HuH-7 (cell line): ENCODE results near the gene PHRF1.

Experiments used
- DNase-seq: peaks from one replicate; pipeline ENCODE4 v3.0.0; 2011; ENCODE audit warnings: low spot score

Gene PHRF1

DNA sequence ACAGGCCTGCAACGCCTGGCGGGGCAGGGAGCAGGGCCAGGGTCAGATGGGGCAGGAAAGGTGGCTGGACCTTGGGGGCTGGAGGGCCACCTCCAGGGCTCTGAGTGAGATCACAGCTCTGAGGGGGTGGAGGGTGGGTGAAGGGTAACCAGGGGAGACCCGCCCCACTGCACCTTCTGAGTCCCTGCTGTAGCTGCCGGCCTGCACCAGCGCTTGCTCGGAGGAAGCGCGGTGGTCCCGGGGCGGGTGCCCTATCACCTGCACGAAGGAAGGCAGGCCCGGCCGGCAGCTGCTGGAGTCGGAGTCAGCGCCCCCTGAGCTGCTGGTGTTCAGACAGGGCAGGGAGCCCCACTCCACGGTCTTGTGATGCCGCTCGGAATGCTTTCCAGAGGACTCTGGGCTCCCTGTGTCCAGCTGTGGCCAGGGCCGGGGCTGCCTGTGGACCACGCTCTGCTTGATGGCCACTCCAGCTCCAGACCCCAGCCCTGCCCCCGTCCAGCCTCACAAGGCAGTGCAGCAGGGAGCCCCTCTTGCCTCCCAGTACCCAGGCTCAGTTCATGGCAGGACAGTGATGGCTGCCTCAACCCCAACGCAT, 19.5 kb upstream of the PHRF1 start:
- DNase-seq: no peak

DNA sequence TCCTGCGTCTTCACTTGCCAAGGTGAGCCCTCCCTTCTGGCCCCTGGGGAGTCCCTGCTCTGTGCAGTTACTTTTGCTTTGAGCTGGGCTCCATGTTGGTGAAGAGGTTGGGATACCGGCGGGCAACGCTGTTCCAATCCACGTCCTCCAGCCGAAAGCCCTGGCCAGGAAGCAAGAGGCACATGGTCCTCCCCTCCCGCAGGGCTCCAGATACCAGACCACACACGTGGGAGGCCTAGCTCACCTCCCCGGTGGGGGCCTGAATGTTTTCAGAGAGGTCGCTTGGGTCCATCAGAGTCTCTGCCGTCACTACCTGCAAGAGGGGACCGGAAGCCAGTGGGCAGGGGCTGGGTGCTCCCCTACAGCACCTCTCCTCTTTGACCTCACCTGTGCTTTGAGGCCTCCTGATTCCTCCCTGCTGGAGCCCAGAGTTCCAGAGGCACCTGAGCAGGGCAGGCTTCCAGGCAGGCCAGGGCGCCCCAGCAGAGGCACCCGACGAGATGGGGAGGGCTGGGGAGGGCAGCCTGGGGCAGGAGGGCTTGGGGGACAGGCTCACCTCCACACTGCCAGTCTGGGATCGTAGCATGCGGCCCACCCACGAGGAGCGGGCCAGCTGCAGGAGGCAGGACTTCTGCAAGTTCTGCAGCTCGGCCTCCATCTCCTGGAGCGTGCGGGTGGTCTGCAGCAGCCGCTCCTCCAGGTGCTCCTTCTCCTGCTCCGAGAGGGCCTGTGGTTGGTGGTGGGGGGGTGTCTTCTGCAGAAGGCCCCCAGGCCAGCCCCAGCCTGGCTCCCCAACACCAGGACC, 18.7 kb upstream of the PHRF1 start:
- no peak for DNase-seq

DNA sequence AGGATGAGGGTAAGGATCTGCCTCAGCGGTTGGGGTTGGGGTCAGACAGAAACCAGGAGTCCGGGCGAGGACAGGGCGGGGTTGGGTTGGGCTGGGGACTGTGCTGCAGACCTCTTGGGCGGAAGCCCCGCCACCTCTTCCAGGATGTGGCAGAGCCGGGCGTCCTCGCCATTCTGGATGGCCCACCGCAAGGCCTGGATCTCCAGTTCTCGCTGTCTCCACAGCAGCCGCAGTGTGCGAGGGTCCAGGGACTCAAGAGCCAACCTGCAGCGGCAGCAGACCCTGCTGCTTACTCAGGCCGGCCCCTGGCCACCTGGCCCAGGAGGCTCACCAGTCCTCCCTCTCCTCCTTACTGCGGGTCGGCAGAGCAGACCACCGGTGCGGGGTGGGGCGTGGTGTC, 17.8 kb upstream of the PHRF1 start:
- no peak for DNase-seq

DNA sequence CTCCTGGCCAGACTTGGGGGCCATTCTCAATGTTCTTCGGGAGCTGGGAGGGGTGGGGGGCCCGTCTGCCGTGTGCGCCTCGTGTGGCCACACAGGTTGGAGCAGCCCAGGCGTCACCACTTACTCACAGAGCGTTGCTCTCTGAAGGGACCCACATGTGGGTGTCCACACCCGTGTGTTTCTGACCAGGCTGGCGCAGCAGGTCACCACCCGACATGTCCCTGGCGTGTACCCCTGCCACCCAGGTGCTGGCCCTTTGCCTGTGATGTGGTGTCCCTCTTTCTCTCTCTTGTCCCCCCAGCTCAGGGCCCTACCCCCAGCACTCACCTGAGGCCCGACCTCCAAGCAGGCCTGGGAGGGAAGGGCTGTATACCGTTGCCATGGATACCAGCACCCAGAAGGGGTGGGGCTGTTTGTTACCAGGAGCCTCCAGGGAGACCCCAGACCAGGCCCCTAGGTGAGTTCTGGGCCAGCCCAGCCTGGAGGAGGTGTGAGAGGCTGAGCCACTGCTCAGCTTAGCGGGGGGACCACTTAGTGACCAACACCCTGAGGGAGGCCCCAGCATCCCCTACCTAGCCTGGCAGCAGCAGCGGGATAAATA, 17.1 kb upstream of the PHRF1 start:
- DNase-seq: no peak

DNA sequence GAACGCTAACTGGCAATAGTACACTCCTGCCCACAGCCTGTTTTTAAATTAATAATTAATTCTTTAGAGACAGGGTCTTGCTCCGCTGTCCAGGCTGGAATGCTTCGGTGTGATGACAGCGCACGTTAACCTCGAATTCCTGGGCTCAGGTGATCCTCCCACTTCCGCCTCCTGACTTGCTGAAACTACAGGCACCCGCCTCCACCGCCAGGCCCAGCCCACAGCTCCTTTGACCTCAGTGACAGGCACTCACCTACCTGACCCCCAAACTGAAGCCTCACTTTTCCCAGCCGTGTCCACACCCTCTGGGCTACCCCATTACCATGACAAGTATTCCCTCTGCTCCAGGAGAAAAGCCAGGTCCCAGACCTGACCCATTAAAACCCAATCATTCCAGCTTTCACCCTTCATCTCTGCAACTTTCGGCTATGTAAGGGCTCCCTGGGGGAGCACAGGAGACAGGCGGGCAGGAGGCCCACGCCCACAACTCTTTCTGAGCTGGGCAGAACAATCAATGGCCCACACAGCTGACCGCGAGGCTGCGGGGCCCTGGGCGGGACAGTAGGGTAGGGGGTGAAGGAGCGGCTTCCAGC, 16.5 kb upstream of the PHRF1 start:
- DNase-seq: no peak

DNA sequence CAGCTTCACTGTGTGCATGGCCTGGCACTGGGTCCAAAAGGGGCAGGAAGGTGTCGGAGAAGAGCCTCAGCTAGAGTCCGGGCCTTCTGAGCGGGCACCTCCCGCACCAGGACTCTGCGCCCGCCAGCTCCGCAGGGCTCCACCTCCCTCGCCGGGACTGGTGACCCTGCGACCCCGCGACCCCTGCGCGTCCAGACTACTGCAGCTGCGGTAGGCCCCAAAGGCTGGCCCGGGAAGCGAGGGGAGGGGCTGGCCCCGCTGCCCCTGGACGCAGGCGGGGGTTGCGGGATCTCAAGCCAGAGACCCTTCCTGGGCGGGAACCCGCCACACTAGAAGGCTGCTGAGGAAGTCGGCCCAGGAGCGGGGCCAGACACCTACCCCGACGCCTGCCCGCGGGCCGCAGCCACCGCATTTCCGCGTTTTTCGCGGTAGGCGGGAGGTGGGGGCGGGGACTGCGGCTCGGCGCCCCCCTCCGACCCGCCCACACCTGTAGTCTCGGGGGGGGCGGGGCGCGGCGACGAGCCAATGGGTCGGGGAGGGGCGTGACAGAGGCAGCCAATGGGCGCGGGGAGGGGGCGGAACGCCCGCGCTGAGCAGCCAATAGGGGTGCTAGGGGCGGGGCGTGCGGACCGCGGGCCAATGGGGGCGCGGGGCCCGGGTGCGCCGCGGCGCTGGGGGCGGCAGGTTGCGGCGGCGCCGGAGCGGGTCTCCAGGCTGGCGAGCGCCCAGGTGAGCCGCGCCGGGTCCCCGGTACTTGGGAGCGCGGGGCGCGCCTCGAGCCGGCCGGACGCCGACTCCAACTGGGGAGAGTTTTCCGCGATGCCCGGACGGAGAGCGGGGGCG, 15.7 kb upstream of the PHRF1 start, which contains the start of the genes LMNTD2 and RASSF7:
Gene LMNTD2, minus strand, starts transcription at position 434 of the 843 bp plus-strand sequence. Its CDS starts 22 bp downstream, at position 412.
Gene RASSF7, plus strand, starts transcription at position 666 of the 843 bp plus-strand sequence. CDS start 799 bp downstream, outside the sequence.
- peak; percentile 97 for DNase-seq

DNA sequence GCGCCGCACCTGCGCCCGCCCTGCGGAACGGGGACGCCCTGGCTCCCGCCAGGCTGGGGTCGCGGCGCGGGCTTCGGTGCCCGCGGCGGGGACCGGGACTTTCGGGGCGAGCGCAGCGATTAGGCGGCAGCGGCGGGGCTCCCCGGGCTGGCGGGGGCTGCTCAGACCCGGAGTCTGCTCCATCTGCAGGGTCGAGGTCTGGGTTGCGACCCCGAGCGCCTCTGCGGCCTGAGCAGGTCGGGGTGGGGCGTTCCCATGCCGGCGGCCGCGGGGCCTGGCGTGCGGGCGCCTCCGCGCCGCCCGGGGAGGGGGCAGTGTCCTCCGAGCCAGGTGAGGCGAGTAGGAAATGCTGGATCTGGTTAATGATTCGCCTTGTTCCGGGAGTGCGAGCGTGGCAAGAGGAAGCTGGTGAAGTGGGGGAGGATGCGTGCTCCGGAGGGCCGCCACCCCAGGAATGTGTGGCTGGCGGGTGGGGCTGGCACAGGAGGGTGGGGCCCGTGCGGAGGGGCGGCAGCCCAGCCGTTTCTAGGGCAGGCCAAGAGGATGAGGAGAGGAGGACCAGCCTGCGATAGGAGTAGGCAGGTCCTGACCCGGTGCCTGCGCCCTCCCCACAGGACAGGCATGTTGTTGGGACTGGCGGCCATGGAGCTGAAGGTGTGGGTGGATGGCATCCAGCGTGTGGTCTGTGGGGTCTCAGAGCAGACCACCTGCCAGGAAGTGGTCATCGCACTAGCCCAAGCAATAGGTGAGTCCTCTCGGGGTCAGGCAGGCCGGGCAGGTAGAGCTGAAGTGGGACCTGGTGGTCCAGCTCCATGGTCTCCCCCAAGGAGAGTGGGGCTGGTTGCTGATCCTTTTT, 14.9 kb upstream of the PHRF1 start:
- DNase-seq: peak; percentile 74

DNA sequence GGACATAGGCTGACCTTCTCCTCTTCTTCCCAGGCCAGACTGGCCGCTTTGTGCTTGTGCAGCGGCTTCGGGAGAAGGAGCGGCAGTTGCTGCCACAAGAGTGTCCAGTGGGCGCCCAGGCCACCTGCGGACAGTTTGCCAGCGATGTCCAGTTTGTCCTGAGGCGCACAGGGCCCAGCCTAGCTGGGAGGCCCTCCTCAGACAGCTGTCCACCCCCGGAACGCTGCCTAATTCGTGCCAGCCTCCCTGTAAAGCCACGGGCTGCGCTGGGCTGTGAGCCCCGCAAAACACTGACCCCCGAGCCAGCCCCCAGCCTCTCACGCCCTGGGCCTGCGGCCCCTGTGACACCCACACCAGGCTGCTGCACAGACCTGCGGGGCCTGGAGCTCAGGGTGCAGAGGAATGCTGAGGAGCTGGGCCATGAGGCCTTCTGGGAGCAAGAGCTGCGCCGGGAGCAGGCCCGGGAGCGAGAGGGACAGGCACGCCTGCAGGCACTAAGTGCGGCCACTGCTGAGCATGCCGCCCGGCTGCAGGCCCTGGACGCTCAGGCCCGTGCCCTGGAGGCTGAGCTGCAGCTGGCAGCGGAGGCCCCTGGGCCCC, 14.1 kb upstream of the PHRF1 start:
- no peak for DNase-seq

DNA sequence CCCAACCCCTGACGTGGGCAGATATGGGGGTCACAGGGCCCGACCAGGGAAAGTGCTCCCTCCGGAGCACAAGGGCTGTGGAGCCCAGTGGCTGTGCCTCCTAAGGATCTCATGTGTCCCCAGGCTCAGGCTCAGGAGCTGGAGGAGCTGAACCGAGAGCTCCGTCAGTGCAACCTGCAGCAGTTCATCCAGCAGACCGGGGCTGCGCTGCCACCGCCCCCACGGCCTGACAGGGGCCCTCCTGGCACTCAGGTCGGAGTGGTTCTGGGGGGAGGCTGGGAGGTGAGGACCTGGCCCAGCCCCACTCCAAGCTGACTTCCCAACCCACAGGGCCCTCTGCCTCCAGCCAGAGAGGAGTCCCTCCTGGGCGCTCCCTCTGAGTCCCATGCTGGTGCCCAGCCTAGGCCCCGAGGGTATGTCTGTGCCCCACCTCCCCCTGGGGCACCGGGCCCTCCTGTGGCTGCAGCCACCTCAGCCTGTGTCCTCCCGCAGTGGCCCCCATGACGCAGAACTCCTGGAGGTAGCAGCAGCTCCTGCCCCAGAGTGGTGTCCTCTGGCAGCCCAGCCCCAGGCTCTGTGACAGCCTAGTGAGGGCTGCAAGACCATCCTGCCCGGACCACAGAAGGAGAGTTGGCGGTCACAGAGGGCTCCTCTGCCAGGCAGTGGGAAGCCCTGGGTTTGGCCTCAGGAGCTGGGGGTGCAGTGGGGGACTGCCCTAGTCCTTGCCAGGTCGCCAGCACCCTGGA, 13.0 kb upstream of the PHRF1 start:
- no peak for DNase-seq

DNA sequence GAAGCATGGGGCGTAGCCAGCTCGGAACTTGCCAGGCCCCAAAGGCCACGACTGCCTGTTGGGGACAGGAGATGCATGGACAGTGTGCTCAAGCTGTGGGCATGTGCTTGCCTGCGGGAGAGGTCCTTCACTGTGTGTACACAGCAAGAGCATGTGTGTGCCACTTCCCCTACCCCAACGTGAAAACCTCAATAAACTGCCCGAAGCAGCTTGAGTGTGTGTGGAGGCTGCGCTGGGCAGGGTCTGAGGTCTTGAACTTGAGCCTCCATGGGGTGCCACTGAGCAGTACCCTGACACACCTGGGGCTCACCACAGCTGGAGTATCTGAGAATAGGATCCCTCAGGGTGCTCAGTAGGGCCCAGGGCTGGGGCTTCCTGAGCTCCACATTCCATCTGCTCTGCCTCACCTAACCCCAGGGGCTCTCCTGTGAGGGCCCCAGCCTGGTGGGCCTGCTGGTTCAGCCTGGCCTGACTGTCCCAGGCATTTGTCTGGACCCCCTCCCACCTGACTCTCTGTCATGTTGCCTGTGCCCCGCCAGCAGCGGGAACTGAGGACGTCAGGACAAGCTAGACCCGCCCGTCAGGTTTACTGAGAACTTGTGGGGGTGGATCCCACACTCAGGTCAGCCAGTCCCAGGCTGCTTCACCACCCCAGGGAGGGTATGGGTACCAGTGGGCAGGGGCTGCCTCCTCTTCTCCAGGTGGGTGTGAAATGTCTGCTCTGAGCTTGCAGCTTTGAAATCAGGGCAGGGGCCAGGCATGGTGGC, 12.3 kb upstream of the PHRF1 start:
- no peak for DNase-seq

DNA sequence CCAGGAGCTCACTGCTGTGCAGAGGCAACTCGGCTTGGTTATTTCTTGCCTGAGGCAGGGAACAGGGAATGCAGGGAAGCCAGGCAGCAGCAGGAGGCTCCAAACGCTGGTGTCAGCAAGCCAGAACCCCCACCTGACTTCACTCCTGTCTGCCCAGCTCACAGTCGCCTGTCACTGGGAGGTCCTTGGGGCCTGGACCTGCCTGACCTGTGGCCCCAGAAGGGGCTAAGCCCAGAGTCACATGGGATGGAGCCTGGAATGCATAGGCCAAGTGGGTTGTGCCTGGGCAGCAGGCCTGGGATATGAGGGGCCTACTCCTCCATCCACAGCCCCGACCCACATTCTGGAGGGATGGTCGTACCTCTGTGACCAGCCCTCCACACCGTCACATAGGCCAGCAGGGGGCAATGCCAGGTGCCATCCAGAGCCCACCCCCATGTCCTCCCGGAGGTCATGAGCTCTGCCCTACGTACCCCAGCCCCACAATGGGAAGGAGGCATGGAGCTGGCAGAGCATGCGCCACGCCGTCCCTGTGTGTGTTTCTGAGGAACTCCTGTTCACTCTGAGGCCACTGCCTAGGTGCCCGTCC, 10.3 kb upstream of the PHRF1 start:
- DNase-seq: no peak

DNA sequence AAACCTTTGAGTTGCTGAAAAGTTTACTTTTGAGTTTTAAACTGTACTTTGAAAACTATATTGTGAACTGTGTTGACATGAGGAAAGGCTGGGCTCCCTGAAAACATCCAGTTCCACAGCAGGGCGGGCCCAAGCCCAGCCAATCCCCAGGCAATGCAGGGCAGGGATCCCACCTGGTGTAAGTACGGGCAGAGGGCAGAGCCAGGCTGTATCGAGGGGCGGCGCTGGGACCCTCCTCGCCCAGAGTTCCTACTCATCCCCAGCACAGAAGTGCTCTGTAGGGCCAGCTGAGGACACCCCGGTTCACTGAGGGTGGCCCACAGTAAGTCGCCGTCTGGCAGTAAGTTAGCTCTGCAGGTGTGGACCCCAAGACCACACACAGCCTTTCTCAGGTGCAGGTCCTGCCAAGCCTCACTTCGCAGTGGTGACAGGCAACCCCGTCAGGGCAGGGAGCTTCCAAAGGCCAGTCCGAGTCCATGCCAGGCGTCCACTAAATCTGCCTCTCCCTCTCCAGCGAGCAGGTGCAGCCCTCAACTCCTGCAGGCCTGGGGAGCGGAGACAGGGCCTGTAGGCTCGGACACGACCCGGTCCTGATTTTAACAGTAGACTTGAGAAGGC, 9.2 kb upstream of the PHRF1 start:
- no peak for DNase-seq

DNA sequence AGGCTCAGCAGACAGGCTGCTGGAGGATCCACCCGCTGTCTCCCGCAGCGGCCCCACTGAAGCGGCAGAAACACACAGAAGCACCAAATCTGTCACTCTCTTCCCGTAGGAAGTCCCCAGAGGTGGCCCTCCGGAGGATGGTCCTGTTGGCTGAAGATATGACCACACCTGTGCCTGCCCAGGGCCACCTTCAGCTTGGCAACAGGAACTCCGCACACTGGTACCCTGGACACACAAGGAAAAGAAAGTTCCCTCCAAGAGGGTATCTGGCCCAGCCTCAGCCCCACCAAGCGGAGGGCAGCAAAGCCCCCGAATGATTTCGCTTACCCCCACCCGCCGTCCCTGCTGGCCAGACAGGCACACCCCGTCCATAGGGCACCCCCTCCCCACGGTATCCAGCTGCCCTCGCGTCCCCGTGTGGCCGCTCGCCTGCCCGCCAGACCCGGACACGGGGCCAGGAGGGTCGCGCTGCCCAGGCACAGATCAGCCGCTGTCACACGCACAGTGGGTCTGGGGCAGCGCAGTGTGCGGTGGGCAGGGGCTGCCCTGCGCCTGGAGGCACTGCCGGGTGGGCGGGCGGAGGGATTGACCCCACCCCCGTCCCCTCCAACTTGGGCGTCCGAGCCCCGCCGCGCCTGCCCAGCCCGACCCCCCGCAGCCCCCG, 8.5 kb upstream of the PHRF1 start:
- DNase-seq: peak; percentile 46

DNA sequence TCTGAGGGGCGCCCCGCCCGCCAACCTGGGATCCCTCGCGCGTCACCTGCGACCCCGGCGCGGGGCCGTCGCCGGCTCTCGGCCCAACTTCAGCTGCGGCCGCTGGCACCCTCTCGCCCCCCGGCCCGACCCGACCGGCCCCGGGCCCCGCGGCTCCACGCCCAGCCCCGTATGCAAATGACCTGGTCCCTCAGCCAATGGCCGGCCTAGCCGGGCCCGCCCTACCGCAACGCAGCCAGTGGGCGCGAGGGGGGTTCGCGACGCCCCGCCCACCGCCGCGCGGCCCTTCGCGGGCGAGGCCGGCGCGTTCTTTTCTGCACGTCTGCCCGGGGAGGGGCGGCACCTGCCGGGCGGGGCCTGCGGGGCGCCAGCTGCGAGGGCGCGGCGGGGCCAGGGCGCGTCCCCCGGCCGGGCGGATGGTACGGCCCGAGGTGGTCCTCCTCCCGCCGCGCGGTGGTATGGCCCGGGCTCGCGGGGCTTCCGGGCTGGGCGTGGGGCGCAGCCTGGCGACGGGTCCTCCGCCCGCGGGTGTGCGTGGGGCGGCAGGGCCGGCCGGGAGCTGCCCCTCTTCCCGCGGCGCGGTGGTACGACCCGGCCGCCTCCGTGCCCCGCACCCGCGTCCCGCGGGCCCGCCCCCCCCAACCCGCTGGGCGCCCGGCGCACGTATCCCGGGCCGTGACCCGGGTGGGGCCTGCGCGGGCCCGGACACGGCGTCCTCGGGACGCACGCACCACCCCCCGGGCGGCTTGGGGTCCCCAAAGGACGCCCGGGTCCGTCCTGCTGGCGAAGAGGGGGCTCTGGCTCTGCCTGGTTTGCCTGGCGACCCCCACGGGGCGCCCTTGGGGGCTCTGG, 7.7 kb upstream of the PHRF1 start:
- peak; percentile 95 for DNase-seq

DNA sequence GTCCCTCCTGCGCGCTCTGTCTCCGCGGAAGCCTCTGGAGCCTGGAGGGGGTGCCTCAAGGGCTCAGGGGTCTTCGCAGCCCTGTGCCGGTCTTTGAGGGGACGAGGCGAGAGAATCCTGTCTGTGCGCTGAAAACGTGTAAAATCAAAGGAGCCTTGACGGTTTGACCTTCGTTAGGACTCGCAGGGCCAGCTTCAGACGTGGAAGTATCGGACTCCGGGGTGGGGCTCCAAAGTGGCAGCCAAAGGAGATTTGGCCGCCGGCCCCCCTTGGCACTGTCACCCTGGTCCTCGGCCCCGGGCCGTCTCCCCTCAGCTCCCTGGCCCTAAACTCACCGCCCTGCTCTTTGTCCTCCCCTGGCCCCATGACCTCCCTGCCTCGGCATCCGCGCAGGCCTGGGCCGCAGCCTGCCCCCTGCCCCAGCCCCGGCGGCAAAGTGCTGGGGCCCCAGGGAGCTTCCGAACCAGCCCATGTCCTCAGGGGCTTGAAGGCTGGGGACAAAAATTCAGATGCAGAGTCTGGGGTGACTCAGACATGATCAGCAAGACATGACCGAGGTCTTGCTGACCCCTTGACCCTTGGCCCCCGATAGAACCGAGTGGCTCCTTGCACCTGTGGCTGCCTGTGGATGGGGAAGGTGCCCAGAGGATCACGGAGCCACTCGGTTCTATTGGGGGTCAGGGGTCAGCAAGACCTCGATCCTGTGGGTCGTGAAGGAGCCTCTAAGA, 6.9 kb upstream of the PHRF1 start:
- DNase-seq: no peak

DNA sequence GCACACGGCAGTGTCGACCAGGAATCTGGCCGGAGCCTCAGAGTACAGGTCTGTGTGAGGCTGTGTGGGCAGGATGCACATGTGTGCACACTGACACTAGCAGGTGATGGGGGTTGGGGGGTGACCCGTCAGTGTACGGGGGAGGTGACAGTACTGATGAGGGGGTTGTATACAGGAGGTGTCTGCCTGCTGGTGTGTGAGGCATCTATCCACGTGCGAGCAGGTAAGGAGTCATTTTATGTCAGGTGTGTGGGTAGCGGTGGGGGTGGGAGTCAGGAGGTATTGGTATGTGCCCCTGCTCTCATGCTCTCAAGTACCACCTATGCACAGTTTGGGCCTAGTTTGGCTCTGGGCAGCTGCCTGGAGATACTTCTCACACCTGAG, 4.5 kb upstream of the PHRF1 start:
- DNase-seq: no peak
